Measurements from ENCODE around the gene ASTN1.

DNA sequence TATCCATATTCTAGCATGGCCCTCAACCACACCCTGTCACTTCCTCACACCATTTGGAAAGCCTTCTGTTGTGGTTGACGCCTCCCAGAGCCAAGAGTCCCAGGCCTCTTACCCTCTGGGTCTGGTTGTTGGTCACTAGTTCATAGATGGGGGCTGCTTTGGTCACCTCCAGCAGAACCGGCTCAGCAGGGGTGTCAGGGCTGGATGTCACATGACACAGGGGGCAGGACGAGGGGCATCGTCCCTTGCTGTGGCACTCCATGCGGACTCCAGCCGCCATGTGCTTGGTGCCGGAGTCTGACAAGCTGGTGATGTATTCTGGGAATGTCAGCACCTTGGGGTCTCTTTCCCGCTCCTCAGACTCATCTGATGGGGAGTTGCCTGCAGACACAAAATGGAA is 270.1 kb downstream of the ASTN1 start:
- TF ChIP-seq, protein P1, sequence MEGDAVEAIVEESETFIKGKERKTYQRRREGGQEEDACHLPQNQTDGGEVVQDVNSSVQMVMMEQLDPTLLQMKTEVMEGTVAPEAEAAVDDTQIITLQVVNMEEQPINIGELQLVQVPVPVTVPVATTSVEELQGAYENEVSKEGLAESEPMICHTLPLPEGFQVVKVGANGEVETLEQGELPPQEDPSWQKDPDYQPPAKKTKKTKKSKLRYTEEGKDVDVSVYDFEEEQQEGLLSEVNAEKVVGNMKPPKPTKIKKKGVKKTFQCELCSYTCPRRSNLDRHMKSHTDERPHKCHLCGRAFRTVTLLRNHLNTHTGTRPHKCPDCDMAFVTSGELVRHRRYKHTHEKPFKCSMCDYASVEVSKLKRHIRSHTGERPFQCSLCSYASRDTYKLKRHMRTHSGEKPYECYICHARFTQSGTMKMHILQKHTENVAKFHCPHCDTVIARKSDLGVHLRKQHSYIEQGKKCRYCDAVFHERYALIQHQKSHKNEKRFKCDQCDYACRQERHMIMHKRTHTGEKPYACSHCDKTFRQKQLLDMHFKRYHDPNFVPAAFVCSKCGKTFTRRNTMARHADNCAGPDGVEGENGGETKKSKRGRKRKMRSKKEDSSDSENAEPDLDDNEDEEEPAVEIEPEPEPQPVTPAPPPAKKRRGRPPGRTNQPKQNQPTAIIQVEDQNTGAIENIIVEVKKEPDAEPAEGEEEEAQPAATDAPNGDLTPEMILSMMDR (IDR thresholded peaks at IDR 0.05), result no peak
- TF ChIP-seq POLR2A (IDR thresholded peaks at IDR 0.05) (no peak), POLR2AphosphoS5 (IDR thresholded peaks at IDR 0.05) (no peak)
